Dermis microvascular lymphatic vessel endothelial cell (primary cell): ENCODE results near the gene RBPJL. TPM values are rescaled to one million over a fixed set of nuclear protein-coding genes. Genes with fewer than 3 reads are reported as not detected.

Experiments
- DNase-seq, 2 donors: peaks; one replicate each; pipeline versions ENCODE4 v3.0.0 to v3.0.0-alpha.2; 2010; ENCODE audit warnings: low read depth in 2 of 2
- total RNA-seq: library from RNA; depleted of rRNA; stranded (reverse); fragments of >200 nt; gene quantifications from 2 replicates; pipeline ENCODE4 v1.2.1, GENCODE V29; 2014

Gene RBPJL
- total RNA-seq, 1 donor from 2014 or later = not detected

- peak in 1 of 2 donors; percentile 48 for DNase-seq
These were observed 52.4 kb downstream of the RBPJL start for GRCh38 chr20:45359069-45359405.

DNA sequence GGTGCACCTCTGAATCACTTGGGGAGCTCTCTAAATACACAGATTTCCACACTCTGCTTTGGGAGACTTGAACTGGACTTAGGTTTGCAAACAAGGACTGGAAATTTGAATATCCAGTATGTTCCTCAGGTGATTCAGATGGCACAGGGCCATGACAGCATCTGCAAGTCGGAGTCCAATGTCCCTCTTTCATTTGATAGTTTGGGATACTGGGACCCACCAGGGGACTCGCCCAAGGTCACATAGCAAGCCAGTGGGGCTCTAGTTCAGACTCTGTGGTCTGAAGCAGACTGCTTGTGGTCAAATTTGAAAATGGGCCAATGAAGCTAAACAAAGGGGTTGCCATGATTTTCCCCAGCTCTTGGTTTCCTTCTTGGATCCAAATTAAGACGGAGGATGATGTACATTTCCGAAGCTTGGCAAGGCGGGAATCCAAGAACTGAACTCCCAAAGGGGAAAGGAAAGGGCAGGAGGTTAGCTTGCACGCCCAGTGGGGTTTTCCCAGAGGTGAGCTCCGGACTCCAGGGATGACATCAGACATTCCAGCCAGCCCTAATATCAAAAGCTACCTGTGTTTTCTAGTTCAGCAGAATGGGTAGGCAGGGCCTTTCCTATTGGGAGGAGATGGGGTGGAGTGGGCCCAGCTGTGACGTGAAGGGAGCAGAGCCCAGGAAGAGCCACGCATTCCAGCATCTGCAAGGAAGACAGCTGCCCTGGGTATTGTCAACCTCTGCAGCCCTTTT, 52.9 kb downstream of the RBPJL start:
- DNase-seq = peak in 1 of 2 donors; percentile 79

DNA sequence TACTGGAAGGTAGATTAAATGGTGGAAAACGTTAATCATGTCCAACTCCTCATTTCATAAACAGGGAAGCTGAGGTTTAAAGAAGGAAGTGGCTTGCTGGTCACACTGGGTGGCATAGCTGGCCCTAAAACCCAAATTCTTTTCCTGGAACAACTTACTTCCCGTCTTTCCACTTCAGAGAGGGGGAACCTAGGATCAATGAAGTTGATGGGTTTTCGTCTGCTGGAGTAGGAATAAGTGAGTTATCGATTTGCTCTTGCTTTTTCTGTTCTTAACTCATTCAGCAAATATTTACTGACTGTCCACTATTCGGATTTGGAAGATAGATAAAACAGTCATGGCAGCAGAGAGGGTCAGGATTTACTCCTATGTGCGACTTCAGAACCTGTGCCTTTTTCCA, 55.2 kb downstream of the RBPJL start:
- DNase-seq = no peak

DNA sequence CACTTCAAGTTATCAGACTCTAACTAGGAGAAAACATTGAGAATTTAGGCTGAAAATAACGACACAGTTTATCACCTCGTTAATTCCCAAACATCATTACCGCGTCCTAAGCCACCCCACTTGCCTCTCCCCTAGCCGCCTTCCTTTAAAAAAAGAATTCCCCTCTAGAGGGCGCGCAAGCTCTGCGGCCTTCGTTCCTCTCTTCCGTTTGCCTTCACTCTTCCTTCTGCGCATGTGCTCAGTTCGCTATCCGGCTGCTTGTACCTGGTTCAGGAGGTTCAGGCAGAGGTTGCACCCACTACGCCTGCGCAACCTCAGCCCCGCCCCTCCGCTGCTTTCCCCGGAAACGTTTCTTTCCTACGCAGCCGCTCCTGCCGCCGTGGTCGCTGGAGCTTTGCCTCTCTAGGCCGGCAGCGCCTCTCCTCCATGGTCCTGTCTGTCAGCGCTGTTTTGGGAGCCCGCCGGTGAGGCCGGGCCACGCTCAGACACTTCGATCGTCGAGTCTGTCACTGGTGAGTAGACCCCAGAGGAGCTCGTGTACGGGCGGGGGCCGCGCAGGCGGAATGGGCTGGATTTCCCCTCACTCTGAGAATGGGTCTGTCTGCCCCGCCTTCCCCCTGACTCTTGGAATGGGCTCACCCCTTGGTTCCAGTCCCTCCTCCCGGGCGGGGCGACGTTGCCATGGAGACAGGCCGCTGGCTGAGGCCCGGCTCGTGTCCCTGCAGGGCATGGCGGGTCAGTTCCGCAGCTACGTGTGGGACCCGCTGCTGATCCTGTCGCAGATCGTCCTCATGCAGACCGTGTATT, 56.4 kb downstream of the RBPJL start, which contains the start of gene SYS1:
SYS1 (plus strand) TSS at position 353 of the 807 bp plus-strand sequence; CDS start at position 729, 376 bp downstream.
- peak; percentile 97 to 99 for DNase-seq

- peak in 1 of 2 donors; percentile 19 for DNase-seq
These were observed 57.2 kb downstream of the RBPJL start for GRCh38 chr20:45363611-45364492.

- no peak for DNase-seq
These were observed 58.9 kb downstream of the RBPJL start for GRCh38 chr20:45365444-45365970.

DNA sequence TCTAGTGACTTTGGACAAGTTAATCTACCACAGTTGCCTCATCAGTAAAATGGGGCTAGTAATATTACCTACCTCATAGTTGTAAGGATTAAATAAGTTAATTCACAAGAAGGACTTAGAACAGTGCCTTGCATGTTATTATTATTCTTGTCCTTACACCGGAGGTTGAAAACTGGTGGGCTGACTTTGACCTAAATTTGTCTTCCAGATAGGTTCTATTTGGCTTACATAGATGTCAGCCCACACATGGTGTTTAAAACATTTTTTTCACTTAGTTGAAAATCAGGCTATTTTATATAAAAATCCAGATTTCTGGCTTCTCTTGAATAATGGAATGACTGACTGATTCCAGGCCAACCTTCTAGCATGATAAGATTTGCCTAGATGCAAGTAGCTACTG, 59.6 kb downstream of the RBPJL start:
- no peak for DNase-seq

GRCh38 chr20:45366631-45367030, 60.0 kb downstream of the RBPJL start:
- no peak for DNase-seq

DNA sequence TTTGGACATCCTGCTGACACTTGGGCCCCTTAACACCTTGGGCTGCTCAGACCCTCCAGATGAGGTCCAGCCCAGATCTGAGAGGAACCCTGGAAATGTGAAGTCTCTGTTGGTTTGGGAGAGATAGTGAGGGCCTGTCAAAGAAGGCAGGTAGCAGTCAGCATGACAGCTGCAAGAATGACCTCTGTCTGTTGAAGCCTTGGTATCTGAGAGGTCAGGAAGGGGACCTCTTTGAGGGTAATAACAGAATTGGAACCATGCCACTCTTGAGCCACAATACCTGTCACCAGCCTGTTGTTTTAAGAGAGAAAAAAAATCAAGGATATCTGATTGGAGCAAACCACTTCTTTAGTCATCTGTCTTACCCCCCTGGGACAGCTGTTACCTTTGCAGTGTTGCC, 60.5 kb downstream of the RBPJL start:
- DNase-seq = no peak

Other genes starting within 250 kb of the RBPJL start
- under 0.01 and 0.25 TPM in 2 replicates for gene KCNS1, start 205.7 kb upstream of the RBPJL start, total RNA-seq
- not detected in 2 replicates for gene WFDC5, start 191.7 kb upstream of the RBPJL start, total RNA-seq
- not detected in 2 replicates for gene WFDC12, start 182.4 kb upstream of the RBPJL start, total RNA-seq
- gene PI3, start 131.9 kb upstream of the RBPJL start, total RNA-seq = not detected in 2 replicates
- not detected in 2 replicates for gene SEMG1, start 99.8 kb upstream of the RBPJL start, total RNA-seq
- not detected in 2 replicates for gene SEMG2, start 85.5 kb upstream of the RBPJL start, total RNA-seq
- 0.39 and 1.4 TPM in 2 replicates for gene SLPI, start 52.3 kb upstream of the RBPJL start, total RNA-seq
- under 0.01 TPM in 2 replicates for gene MATN4, start 1.5 kb downstream of the RBPJL start, total RNA-seq
- gene SDC4, start 41.6 kb downstream of the RBPJL start, total RNA-seq = 37.7 and 55.6 TPM in 2 replicates
- 16.6 and 24.0 TPM in 2 replicates for gene SYS1, start 56.3 kb downstream of the RBPJL start, total RNA-seq
- gene TP53TG5, start 71.5 kb downstream of the RBPJL start, total RNA-seq = not detected in 2 replicates
- gene DBNDD2, start 101.4 kb downstream of the RBPJL start, total RNA-seq = 6.4 and 9.4 TPM in 2 replicates
- 16.4 and 31.0 TPM in 2 replicates for gene PIGT, start 109.3 kb downstream of the RBPJL start, total RNA-seq
- not detected in 2 replicates for gene WFDC2, start 162.9 kb downstream of the RBPJL start, total RNA-seq
- not detected in 2 replicates for gene SPINT3, start 208.8 kb downstream of the RBPJL start, total RNA-seq
- not detected in 2 replicates for gene WFDC6, start 232.6 kb downstream of the RBPJL start, total RNA-seq
- not detected in 2 replicates for gene EPPIN, start 240.6 kb downstream of the RBPJL start, total RNA-seq